ENCODE measurements around the gene MYO7B.
"Not testable (repeated sequence)": the region's sequence is repeated elsewhere in the genome, so short reads cannot be mapped to it uniquely, and the experiment has no call there.

Gene MYO7B

GRCh38 chr2:127558911-127559310 lies 23.4 kb downstream of the MYO7B start:
- DNase-seq: no peak

GRCh38 chr2:127559454-127559853 lies 24.0 kb downstream of the MYO7B start:
- DNase-seq: no peak

- no peak for DNase-seq
Observed at GRCh38 chr2:127560201-127560930, 24.9 kb downstream of the MYO7B start.

DNA sequence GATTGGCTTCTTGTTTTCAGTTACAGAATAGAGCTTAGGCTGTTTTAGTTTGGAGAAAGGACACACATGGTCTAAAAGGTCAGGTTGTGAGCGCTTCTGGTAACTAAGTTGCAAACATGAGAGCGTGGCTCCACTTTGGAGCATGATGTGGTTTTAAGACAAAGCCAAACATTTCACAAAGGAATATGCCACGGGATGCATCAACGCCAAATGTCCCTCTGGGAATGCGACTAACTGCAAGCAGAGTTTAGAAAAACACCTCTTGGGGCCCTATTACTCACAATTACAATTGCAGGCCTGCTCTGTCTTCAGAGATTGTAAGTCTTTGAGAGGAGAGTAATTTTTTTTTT lies 25.4 kb downstream of the MYO7B start:
- DNase-seq: no peak

GRCh38 chr2:127561371-127561770 lies 25.9 kb downstream of the MYO7B start:
- no peak for DNase-seq

DNA sequence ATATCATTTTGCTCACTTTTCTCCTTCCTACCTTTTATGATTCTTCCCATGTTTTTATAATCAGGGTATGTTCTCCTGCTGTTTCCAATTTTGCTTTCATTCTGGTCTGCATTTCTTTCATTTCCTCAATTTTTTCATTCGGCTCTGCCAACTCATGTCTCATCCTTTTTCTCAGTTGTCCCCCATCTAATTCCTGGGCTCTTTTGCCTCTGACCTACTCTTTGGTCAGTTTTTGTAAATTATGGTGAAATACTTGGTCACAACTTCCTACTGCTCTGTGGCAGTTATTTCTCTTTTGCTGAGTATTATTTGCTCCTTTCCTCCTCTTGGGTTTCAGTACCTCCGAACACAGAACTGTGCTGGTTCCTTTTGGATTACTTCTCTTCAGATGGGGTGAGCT lies 27.5 kb downstream of the MYO7B start:
- no peak for DNase-seq

DNA sequence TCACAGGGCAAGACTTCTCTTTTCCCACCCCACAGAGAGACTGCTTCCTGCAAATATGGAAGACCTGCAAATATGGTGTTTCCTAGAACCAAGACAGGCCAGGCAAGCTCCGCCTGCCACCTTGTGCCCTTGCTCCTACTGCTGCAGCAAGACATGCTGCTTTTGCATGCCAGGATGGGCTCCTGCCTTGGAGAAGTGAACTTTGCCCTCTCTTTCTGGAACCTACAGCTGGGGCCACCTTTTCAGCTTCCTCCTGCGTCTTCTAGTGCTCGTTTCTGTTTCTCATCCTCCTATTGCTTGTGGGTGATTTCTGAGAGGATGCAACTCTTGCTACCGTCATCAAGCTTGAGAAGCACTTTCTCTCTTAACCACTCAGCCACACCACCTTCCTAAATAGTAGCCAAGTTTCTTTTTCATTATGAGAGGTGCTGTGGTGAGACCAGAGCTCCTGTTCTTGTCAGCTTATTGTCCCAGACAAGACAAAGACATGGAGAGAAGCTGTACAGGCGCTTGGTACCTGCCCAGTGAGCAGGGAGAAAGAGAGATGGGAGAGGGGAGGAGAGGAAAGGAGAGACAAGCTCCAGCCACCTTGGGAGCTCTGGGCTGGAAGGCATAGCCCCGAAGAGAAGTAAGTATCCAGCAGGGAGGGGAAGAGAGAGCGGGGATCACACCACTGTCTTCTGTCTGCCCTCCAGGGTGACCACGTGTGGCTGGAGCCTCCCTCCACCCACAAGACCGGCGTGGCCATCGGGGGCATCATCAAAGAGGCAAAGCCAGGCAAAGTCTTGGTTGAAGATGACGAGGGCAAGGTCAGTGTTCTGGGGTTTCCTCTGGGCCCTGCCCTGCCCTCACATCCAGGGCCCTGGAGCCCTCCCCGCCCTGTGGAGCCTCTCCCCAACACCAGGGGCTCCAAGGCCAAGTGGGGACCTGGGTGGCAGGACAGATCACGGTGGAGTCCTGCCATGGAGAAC lies 28.3 kb downstream of the MYO7B start:
- no peak for DNase-seq

GRCh38 chr2:127564429-127565260 lies 29.2 kb downstream of the MYO7B start:
- no peak for DNase-seq

DNA sequence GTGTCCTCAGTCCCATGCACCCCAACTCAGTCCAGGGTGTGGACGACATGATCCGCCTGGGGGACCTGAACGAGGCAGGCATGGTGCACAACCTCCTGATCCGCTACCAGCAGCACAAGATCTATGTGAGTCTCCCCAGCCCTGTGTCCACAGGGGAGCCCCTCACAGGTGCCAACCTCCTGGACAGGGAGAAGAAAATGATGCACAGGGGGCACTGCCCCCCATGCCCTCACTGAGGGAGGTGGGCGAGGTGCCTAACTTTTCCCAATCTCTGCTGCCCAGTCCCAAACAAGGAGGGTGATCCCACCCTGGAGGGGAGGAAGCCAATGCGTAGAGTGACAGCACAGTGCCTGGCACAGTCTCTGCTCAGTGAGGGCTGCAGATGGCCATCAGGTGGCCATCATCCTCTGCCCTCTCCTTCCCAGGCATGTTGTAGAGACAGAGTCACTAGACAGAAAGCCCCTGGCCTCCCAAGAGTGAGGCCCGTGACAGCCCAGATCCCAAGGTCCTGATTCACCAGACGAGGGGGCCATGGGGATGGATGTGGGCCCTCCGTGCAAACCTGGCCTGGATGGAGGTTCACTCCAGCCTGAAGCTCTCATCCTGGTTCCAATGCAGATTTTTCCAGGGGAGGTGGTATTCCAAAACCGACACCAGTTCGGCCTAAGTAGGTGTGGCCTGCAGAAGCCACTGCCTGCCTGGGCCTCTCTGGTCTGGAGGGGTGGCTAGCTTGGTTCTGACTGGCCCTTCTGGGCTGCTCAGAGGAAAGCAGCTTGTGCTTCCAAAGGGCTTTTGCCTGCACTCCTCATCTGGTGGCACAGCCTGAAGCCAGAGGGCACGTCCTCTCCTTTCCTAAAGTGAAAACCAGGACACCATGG lies 30.0 kb downstream of the MYO7B start:
- DNase-seq: no peak

DNA sequence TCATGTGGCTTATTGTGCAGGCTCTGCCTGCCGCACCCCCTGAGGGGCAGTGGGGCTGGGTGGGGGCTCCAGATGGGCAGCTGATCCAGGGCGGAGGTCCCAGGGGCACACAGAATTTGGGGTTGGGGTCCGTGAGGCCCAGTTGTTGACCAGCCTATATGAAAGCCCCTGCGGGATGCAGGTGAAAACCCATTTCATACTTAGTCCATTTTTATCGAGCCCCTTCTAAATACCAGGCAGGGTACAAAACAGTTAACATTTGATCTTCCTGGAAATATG lies 30.6 kb downstream of the MYO7B start:
- no peak for DNase-seq

- no peak for DNase-seq
Observed at GRCh38 chr2:127566576-127566975, 31.1 kb downstream of the MYO7B start.

- no peak for DNase-seq
Observed at GRCh38 chr2:127567351-127567854, 31.9 kb downstream of the MYO7B start.

GRCh38 chr2:127568128-127568527 lies 32.6 kb downstream of the MYO7B start:
- DNase-seq: no peak

GRCh38 chr2:127569666-127570065 lies 34.2 kb downstream of the MYO7B start:
- no peak for DNase-seq

DNA sequence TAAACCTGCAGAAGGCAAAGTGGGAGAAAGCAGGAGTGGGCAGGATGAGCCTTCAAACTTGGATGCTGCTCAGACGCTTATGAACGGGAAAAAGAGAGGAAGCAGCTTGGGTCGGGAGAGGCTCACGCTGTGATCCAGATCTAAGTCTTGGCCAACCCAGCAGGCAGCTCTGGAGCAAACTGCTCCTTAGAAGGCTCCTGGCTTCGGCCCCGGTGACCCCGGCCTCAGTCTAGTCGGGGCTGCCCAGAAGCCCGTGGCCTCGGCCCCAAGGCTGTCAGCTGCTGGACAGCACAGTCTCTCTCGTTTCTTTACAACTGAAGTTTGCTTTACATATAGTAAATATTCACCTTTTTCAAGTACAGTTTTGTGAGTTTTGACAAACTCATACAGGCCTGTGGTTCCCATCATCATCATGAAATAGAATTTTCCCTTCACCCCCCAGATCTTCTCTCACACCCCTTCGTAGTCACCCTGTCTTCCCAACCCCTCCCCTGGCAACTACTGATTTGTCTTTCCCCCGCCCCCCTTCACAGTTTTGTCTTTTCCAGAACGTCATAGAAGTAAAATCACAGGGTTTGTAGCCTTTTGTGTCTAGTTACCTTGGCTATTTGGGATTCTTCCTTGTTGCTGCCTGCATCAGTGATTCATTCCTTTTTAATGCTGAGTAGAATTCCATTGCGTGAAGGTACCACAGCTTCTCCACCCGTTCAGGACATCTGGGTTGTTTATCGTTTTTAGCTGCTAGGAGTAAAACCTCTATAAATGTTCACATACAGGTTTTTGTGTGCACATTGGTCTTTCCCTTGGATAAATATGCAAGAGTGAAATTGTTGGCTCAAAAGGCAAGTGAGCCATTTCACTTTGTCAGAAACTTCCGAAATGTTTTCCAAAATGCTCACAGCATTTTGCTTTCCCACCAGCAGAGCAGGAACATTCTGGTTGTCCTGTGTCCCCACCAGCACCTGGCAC lies 35.1 kb downstream of the MYO7B start:
- DNase-seq: no peak

DNA sequence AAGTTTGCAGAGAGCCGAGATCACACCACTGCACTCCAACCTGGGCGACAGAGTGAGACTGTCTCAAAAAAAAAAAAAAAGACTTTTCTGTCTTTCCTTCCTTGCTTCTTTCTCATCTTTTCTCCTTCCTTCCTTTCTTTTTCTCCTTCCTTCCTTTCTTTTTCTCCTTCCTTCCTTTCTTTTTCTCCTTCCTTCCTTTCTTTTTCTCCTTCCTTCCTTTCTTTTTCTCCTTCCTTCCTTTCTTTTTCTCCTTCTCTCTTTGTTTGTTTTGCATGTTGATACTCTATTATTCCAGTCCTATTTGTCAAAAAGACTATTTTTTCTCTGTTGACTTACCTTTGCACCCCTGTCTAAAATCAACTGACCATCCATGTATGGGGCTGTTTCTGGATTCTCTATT lies 36.9 kb downstream of the MYO7B start:
- DNase-seq: not testable (repeated sequence)

- DNase-seq: no peak
Observed at GRCh38 chr2:127572841-127573240, 37.4 kb downstream of the MYO7B start.

GRCh38 chr2:127573298-127573697 lies 37.8 kb downstream of the MYO7B start:
- DNase-seq: no peak

- no peak for DNase-seq
Observed at GRCh38 chr2:127573771-127574170, 38.3 kb downstream of the MYO7B start.

DNA sequence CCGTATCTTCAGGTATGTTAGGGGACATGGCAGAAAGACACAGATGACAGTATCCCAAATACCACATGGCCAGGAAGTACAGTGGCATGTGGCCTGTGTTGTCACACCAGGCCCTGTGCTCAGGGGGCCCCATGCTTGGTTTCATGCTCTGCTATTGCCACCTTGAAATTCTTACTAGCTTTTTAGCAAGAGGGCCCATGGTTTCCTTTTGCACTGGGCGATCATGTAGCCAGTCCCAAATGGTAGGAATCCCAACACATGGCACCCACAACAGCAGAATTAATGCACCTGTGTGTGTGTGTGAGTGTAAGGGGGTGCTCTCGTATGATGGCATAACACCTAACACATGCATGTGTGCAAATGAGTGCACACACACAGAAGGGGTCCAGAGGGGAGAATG lies 39.2 kb downstream of the MYO7B start:
- DNase-seq: no peak

GRCh38 chr2:127575185-127575765 lies 39.8 kb downstream of the MYO7B start:
- no peak for DNase-seq
